ENCODE measurements around the gene MKNK2.

MKNK2 gene

GRCh38 chr19:2056837-2057192 lies 5.8 kb upstream of the MKNK2 start:
- no peak for DNase-seq

- DNase-seq, result no peak
Observed at GRCh38 chr19:2055931-2056836, 5.1 kb upstream of the MKNK2 start.

- DNase-seq, result no peak
Observed at GRCh38 chr19:2054763-2055162, 3.7 kb upstream of the MKNK2 start.

GRCh38 chr19:2053601-2054389 lies 2.8 kb upstream of the MKNK2 start:
- DNase-seq, result no peak

GRCh38 chr19:2051773-2052704 lies 995 bp upstream of the MKNK2 start:
- no peak for DNase-seq

- no peak for DNase-seq
Observed at GRCh38 chr19:2050349-2050990, 574 bp downstream of the MKNK2 start.

GRCh38 chr19:2049741-2050348 lies 1.2 kb downstream of the MKNK2 start:
- DNase-seq, result peak; percentile 59

- no peak for DNase-seq
Observed at GRCh38 chr19:2048959-2049740, 1.9 kb downstream of the MKNK2 start.

GRCh38 chr19:2048104-2048958 lies 2.7 kb downstream of the MKNK2 start:
- no peak for DNase-seq

GRCh38 chr19:2047449-2048103 lies 3.5 kb downstream of the MKNK2 start:
- no peak for DNase-seq

GRCh38 chr19:2047076-2047448 lies 4.0 kb downstream of the MKNK2 start:
- no peak for DNase-seq

- DNase-seq, result no peak
Observed at GRCh38 chr19:2046046-2046907, 4.8 kb downstream of the MKNK2 start.

GRCh38 chr19:2045501-2046045 lies 5.5 kb downstream of the MKNK2 start:
- DNase-seq, result no peak

- DNase-seq, result no peak
Observed at GRCh38 chr19:2044709-2045500, 6.1 kb downstream of the MKNK2 start.

- no peak for DNase-seq
Observed at GRCh38 chr19:2043961-2044708, 6.9 kb downstream of the MKNK2 start.

- no peak for DNase-seq
Observed at GRCh38 chr19:2043251-2043641, 7.8 kb downstream of the MKNK2 start.
